PC-3 (cell line): Measurements from ENCODE around the gene KAT5. TPM values are rescaled to one million over a fixed set of nuclear protein-coding genes. Genes with fewer than 3 reads are reported as not detected.

ENCODE experiments used
- ATAC-seq: fragments of 200-7000 bp; cut with Tn5 transposase; 2 replicates; pipeline ENCODE4 v1.9.1; 2020; ENCODE audit warnings: mild to moderate bottlenecking, moderate library complexity
- BruUV-seq: library from RNA; stranded (reverse); fragments of 400-500 nt; replicated peaks from 2 replicates; lab custom pipeline; 2021; lab: Mats Ljungman, UMichigan
- CTCF ChIA-PET: fragments of 300-600 bp; sonication (Branson Sonifier 250); formaldehyde crosslinking; loops from one replicate; lab custom pipeline; 2022; ENCODE audit warnings: antibody characterized with exemption; lab: Charles Lee
- POLR2A ChIA-PET: fragments of 300-600 bp; sonication (Branson Sonifier 250); formaldehyde crosslinking; loops from one replicate; lab custom pipeline; 2022; ENCODE audit warnings: antibody characterized with exemption; ENCODE audit not compliant: unreplicated experiment; lab: Charles Lee
- DNase-seq: peaks from one replicate; pipeline ENCODE4 v3.0.0-alpha.2; 2015
- H2AFZ ChIP-seq: fragments of 300-600 bp; sonication (generic); 2 replicates; pipeline ENCODE4 v1.6.0; 2016; ENCODE audit warnings: antibody characterized with exemption, low read length
- H3F3A ChIP-seq: fragments of 300-600 bp; sonication (generic); one replicate; pipeline ENCODE4 v1.6.0; 2017; ENCODE audit warnings: antibody characterized with exemption, low read length, control low read depth, mild to moderate bottlenecking; ENCODE audit not compliant: unreplicated experiment
- H3K27ac ChIP-seq: fragments of 300-600 bp; sonication (generic); 2 replicates; pipeline ENCODE4 v1.5.1; 2016; ENCODE audit warnings: mild to moderate bottlenecking, low read length
- H3K27me3 ChIP-seq: fragments of 300-600 bp; sonication (generic); 2 replicates; pipeline ENCODE4 v1.6.1; 2016; ENCODE audit warnings: low read length, mixed read lengths
- H3K36me3 ChIP-seq: fragments of 300-600 bp; sonication (generic); 2 replicates; pipeline ENCODE4 v1.6.1; 2016; ENCODE audit warnings: low read depth, mixed run types, low read length, mixed read lengths
- H3K4me1 ChIP-seq: fragments of 300-600 bp; sonication (generic); 2 replicates; pipeline ENCODE4 v1.5.1; 2016; ENCODE audit warnings: low read length; ENCODE audit not compliant: insufficient read depth
- H3K4me2 ChIP-seq: fragments of 300-600 bp; sonication (generic); 2 replicates; pipeline ENCODE4 v1.6.0; 2016; ENCODE audit warnings: low read length
- H3K4me3 ChIP-seq: fragments of 300-600 bp; sonication (generic); 2 replicates; pipeline ENCODE4 v1.5.1; 2016; ENCODE audit warnings: mild to moderate bottlenecking, low read length, mixed read lengths
- H3K79me2 ChIP-seq: fragments of 300-600 bp; sonication (generic); 2 replicates; pipeline ENCODE4 v1.6.1; 2017; ENCODE audit warnings: low read length, mixed read lengths
- H3K9ac ChIP-seq: fragments of 300-600 bp; sonication (generic); 2 replicates; pipeline ENCODE4 v1.6.0; 2016; ENCODE audit warnings: mild to moderate bottlenecking, low read length
- H3K9me2 ChIP-seq: fragments of 300-600 bp; sonication (generic); replicated peaks from 2 replicates; pipeline ENCODE4 v1.6.1; 2016; ENCODE audit warnings: mixed run types, low read length, mixed read lengths
- H3K9me3 ChIP-seq: fragments of 300-600 bp; sonication (generic); 2 replicates; pipeline ENCODE4 v1.6.1; 2016; ENCODE audit warnings: low read length, mixed read lengths
- H4K20me1 ChIP-seq: fragments of 300-600 bp; sonication (generic); 2 replicates; pipeline ENCODE4 v1.6.1; 2016; ENCODE audit warnings: low read length, mixed read lengths
- EZH2 ChIP-seq: fragments of 300-600 bp; sonication (generic); IDR thresholded peaks from one replicate; pipeline ENCODE4 v1.6.1; 2017; ENCODE audit warnings: antibody characterized with exemption, mild to moderate bottlenecking, low read length; ENCODE audit not compliant: unreplicated experiment
- EZH2phosphoT487 ChIP-seq: fragments of 300-600 bp; sonication (generic); IDR thresholded peaks from 2 replicates; pipeline ENCODE4 v1.6.1; 2018; ENCODE audit warnings: mild to moderate bottlenecking, antibody characterized with exemption, low read length, borderline replicate concordance
- intact Hi-C: fragments of 100-400 bp; cut with micrococcal nuclease; formaldehyde crosslinking; loops from 2 replicates; pipeline ENCODE4 v1.9.0; 2023
- total RNA-seq: library from RNA; depleted of rRNA; stranded (reverse); fragments of >200 nt; gene quantifications from 2 replicates; pipeline ENCODE4 v1.2.3, GENCODE V29; 2014
- TF ChIP-seq, protein P1 (sequence below): fragments of 300-600 bp; sonication (generic); conservative IDR thresholded peaks from 2 replicates; pipeline ENCODE4 v1.5.1; 2017; ENCODE audit warnings: antibody characterized with exemption, low read depth, mild to moderate bottlenecking, low read length

Gene KAT5
- total RNA-seq, 1 experiment from 2014 or later = 74.9 TPM

DNA sequence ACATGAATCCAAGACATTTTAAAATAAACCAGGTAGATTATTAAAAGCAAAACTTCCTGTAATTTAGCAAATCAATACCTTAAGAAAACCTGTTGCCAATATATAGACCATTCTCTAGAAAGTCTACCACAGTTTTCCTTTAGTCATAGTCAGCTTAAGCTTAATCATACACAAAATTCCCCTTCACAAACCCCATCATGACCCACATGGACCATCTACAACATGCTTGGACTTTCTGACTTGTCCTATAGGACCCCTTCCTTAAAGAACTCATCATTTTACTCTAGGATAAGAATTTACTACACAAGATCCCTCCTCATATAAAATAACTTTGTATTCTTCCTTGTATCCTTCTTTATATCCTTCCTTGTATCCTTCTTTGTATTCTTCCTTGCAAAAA lies 24.8 kb downstream of the KAT5 start:
- Histone ChIP-seq H3K79me2 (no peaks in the 10 kb centered on the region), H3K9me2 (no peaks in the 10 kb centered on the region), H3F3A (no peaks in the 10 kb centered on the region), H3K9ac (no peak overlapping the region), H3K9me3 (peaks cover 20% of the 10 kb centered on the region), H3K4me2 (no peak overlapping the region), H3K27ac (no peak overlapping the region), H3K27me3 (peaks cover 3% of the 10 kb centered on the region; the same call in 1 of the 2 replicates), H3K4me3 (no peak overlapping the region), H3K36me3 (no peaks in the 10 kb centered on the region), H4K20me1 (no peaks in the 10 kb centered on the region), H3K4me1 (no peaks in the 10 kb centered on the region), H2AFZ (no peak overlapping the region)
- ChIA-PET CTCF (no interaction called here), POLR2A (no interaction called here)
- intact Hi-C loops = no loop called here
- DNase-seq (no peak), ATAC-seq (no peak)
- TF ChIP-seq EZH2phosphoT487 (no peak), EZH2 (no peak)
- TF ChIP-seq, protein P1, sequence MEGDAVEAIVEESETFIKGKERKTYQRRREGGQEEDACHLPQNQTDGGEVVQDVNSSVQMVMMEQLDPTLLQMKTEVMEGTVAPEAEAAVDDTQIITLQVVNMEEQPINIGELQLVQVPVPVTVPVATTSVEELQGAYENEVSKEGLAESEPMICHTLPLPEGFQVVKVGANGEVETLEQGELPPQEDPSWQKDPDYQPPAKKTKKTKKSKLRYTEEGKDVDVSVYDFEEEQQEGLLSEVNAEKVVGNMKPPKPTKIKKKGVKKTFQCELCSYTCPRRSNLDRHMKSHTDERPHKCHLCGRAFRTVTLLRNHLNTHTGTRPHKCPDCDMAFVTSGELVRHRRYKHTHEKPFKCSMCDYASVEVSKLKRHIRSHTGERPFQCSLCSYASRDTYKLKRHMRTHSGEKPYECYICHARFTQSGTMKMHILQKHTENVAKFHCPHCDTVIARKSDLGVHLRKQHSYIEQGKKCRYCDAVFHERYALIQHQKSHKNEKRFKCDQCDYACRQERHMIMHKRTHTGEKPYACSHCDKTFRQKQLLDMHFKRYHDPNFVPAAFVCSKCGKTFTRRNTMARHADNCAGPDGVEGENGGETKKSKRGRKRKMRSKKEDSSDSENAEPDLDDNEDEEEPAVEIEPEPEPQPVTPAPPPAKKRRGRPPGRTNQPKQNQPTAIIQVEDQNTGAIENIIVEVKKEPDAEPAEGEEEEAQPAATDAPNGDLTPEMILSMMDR = no peak
- BruUV-seq = no TSS peak

DNA sequence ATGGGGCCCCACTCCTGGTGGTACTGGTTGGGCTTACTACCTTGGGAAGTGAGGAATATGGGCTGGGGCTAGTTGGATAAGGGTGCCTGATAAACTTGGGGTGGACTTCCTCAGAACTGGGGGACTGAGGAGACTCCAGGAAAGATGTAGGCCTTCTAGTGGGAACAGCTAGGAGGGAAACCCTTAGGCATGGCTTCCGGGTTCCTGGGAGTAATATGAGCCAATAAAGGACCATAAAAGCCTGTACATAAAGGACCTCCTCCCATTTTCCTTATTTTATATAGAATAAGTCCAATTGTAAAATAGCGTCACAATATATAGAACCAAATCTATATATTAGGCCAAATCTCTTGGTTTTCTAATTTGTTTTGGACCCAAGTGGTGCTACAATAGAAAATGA lies 27.0 kb downstream of the KAT5 start:
- H2AFZ ChIP-seq = no peak overlapping the region
- no peaks in the 10 kb centered on the region for H3K79me2 ChIP-seq
- H3F3A ChIP-seq = no peaks in the 10 kb centered on the region
- no peak for DNase-seq
- TF ChIP-seq EZH2phosphoT487 = no peak
- no peak for TF ChIP-seq EZH2
- TF ChIP-seq, protein P1 = no peak
- H3K27ac ChIP-seq = no peak overlapping the region
- no peaks in the 10 kb centered on the region for H3K27me3 ChIP-seq
- H3K4me1 ChIP-seq = no peaks in the 10 kb centered on the region
- intact Hi-C loops = no loop called here
- H3K9ac ChIP-seq = no peak overlapping the region
- ATAC-seq = no peak
- ChIA-PET POLR2A (interaction anchor here (0.6 kb wide), 1 partner anchor 18 kb away, joined by 4 read pairs; the partner anchor contains the start of gene RNASEH2C), CTCF (no interaction called here)
- no peak overlapping the region for H3K4me3 ChIP-seq
- H3K4me2 ChIP-seq = no peak overlapping the region
- H3K9me3 ChIP-seq = peaks cover 15% of the 10 kb centered on the region
- no peaks in the 10 kb centered on the region for H4K20me1 ChIP-seq
- no peaks in the 10 kb centered on the region for H3K36me3 ChIP-seq
- BruUV-seq = no TSS peak
- no peaks in the 10 kb centered on the region for H3K9me2 ChIP-seq

DNA sequence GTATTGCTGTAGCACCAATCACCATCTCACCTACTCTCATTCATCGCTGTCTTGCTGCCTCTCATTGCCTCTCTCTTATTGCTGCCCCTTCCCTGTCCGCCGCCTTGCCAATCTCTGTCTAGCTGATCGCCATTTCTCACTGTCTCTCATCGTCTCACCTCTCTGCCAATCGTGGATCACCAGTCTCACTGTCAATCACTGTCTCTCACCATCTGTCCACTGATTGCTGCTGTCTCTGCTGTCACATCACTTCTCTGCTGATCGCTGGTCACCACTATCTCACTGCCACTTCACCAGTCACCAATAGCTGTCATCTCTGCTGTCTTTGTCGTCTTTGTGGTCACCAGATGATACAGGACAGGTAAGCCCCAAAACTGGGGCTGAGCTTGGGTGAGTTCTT lies 29.1 kb downstream of the KAT5 start:
- CTCF ChIA-PET = interaction anchor here (0.6 kb wide), 1 partner anchor 12 kb away, joined by 3 read pairs; no protein-coding TSS in a partner anchor
- no peak overlapping the region for H3K27ac ChIP-seq
- peaks cover 10% of the 10 kb centered on the region for H3K9me3 ChIP-seq
- H3K79me2 ChIP-seq = no peaks in the 10 kb centered on the region
- BruUV-seq = no TSS peak
- TF ChIP-seq EZH2 = no peak
- TF ChIP-seq, protein P1 = no peak
- no peak for TF ChIP-seq EZH2phosphoT487
- no peak overlapping the region for H3K9ac ChIP-seq
- no peaks in the 10 kb centered on the region for H3K4me1 ChIP-seq
- POLR2A ChIA-PET = no interaction called here
- H4K20me1 ChIP-seq = no peaks in the 10 kb centered on the region
- DNase-seq = no peak
- no peak overlapping the region for H3K4me2 ChIP-seq
- no peaks in the 10 kb centered on the region for H3K27me3 ChIP-seq
- intact Hi-C loops = no loop called here
- H2AFZ ChIP-seq = no peak overlapping the region
- H3K4me3 ChIP-seq = no peak overlapping the region
- H3K9me2 ChIP-seq = no peaks in the 10 kb centered on the region
- no peak for ATAC-seq
- no peaks in the 10 kb centered on the region for H3K36me3 ChIP-seq
- H3F3A ChIP-seq = no peaks in the 10 kb centered on the region
